ENCODE data around the gene RNU1-2. TPM values are rescaled to one million over a fixed set of nuclear protein-coding genes. Genes with fewer than 3 reads are reported as not detected.
"Not testable (repeated sequence)": the region's sequence is repeated elsewhere in the genome, so short reads cannot be mapped to it uniquely, and the experiment has no call there.

The RNU1-2 gene
- total RNA-seq, 1 donor = under 0.01 TPM

DNA sequence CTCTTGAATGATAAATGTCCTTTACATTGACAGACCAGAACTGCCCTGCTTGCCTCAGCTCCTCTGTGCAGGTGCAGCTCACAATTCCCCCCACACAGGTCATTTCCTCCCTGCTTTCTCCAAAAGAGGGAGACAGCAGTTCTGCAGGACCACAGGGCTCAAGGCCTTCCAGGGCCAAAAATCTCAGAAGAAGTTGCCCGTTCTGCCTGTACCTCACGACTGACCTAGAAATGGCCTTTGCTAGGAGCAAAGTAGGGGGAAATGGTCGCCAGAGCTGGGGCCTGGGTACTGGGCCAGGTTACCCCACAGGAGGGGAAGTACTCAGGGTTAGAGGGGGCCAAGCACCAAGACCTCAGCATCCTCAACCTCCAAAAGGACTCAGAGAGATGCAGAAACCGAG, 11.1 kb downstream of the RNU1-2 start:
- no peak for DNase-seq (ENCODE audit: low read depth)
- TF ChIP-seq, protein P1, sequence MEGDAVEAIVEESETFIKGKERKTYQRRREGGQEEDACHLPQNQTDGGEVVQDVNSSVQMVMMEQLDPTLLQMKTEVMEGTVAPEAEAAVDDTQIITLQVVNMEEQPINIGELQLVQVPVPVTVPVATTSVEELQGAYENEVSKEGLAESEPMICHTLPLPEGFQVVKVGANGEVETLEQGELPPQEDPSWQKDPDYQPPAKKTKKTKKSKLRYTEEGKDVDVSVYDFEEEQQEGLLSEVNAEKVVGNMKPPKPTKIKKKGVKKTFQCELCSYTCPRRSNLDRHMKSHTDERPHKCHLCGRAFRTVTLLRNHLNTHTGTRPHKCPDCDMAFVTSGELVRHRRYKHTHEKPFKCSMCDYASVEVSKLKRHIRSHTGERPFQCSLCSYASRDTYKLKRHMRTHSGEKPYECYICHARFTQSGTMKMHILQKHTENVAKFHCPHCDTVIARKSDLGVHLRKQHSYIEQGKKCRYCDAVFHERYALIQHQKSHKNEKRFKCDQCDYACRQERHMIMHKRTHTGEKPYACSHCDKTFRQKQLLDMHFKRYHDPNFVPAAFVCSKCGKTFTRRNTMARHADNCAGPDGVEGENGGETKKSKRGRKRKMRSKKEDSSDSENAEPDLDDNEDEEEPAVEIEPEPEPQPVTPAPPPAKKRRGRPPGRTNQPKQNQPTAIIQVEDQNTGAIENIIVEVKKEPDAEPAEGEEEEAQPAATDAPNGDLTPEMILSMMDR (IDR thresholded peaks at IDR 0.05; ENCODE audit: insufficient read depth, low read length) = no peak

GRCh38 chr1:16907870-16908758, 12.3 kb downstream of the RNU1-2 start:
- DNase-seq (ENCODE audit: low read depth) = no peak
- H3K4me3 ChIP-seq (ENCODE audit: low read depth, low read length) = no peak overlapping the region
- TF ChIP-seq, protein P1 (IDR thresholded peaks at IDR 0.05; ENCODE audit: insufficient read depth, low read length) = no peak

More for the DNA sequence above, 11.1 kb downstream of the RNU1-2 start:
- no peak overlapping the region for H3K4me3 ChIP-seq (ENCODE audit: low read depth, low read length)

- DNase-seq (ENCODE audit: low read depth); H3K4me3 ChIP-seq (ENCODE audit: low read depth, low read length): not testable (repeated sequence)
Observed at GRCh38 chr1:16911851-16912721, 16.3 kb downstream of the RNU1-2 start.

DNA sequence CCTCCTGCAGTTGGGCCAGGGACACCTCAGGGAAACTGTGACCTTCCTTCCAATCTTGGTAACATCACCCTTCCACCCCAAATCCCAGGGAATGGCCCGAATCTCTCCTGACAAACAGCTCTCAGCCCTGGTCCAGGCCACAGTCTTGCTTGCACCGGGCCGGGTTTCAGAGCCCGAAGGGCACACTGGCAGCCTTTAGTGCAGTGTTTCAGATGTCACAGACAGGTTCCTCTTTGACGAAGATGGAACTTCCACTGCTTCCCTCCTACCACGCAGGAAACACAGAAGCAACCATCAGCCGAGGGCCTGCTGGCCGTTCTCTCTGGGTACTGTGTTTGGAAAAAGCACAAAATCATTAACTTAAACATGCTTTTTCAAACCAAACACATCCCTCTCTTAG, 17.0 kb downstream of the RNU1-2 start:
- not testable (repeated sequence) for DNase-seq (ENCODE audit: low read depth); H3K4me3 ChIP-seq (ENCODE audit: low read depth, low read length)

GRCh38 chr1:16913181-16913832, 17.5 kb downstream of the RNU1-2 start:
- TF ChIP-seq, protein P1 (IDR thresholded peaks at IDR 0.05; ENCODE audit: insufficient read depth, low read length) = no peak
- H3K4me3 ChIP-seq (ENCODE audit: low read depth, low read length) = peak overlapping the region; percentile 70
- DNase-seq (ENCODE audit: low read depth) = no peak

GRCh38 chr1:16913833-16914662, 18.3 kb downstream of the RNU1-2 start:
- DNase-seq (ENCODE audit: low read depth) = peak; percentile 93
- peak overlapping the region; percentile 78 for H3K4me3 ChIP-seq (ENCODE audit: low read depth, low read length)
- TF ChIP-seq, protein P1 (IDR thresholded peaks at IDR 0.05; ENCODE audit: insufficient read depth, low read length) = no peak

- not testable (repeated sequence) for DNase-seq (ENCODE audit: low read depth)
- peak overlapping the region; percentile 78 for H3K4me3 ChIP-seq (ENCODE audit: low read depth, low read length)
Observed at GRCh38 chr1:16914928-16915626, 19.3 kb downstream of the RNU1-2 start.
